ENCODE data around the gene SLC39A8. TPM values are rescaled to one million over a fixed set of nuclear protein-coding genes. Genes with fewer than 3 reads are reported as not detected.

Gene SLC39A8
- total RNA-seq, 1 donor from 2014 or later, result 7.9 TPM

DNA sequence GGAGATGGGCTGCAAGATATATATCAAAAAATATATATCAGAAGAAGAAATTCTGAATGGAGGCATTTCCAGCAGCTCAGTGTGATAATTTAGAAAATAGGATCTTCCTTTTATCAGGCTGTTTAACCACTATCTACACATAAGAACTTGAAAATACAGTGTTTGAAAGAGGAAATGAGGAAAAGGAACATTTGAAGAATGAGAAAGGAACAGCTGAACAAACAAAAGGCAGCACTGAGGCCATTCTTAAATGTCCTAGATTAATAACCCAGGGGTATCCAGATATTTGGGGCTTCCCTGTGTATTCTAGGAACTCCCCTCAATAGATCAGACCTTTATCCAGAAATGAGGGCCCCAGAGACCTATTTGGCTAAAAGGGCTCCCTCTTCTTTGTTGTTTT is 4.1 kb downstream of the SLC39A8 start:
- Mint-ChIP-seq H3K9me3 (no peaks in the 10 kb centered on the region), H3K27ac (no peak overlapping the region), H3K27me3 (ENCODE audit: low read depth) (no peaks in the 10 kb centered on the region), H3K36me3 (no peaks in the 10 kb centered on the region), H3K4me1 (peaks cover 39% of the 10 kb centered on the region), H3K4me3 (no peak overlapping the region)
- DNase-seq (ENCODE audit: low spot score in 2 of 2, unreplicated experiment in 2 of 2), result no peak
- TF ChIP-seq, protein P1, sequence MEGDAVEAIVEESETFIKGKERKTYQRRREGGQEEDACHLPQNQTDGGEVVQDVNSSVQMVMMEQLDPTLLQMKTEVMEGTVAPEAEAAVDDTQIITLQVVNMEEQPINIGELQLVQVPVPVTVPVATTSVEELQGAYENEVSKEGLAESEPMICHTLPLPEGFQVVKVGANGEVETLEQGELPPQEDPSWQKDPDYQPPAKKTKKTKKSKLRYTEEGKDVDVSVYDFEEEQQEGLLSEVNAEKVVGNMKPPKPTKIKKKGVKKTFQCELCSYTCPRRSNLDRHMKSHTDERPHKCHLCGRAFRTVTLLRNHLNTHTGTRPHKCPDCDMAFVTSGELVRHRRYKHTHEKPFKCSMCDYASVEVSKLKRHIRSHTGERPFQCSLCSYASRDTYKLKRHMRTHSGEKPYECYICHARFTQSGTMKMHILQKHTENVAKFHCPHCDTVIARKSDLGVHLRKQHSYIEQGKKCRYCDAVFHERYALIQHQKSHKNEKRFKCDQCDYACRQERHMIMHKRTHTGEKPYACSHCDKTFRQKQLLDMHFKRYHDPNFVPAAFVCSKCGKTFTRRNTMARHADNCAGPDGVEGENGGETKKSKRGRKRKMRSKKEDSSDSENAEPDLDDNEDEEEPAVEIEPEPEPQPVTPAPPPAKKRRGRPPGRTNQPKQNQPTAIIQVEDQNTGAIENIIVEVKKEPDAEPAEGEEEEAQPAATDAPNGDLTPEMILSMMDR (IDR thresholded peaks at IDR 0.05; ENCODE audit: unreplicated experiment), result no peak

DNA sequence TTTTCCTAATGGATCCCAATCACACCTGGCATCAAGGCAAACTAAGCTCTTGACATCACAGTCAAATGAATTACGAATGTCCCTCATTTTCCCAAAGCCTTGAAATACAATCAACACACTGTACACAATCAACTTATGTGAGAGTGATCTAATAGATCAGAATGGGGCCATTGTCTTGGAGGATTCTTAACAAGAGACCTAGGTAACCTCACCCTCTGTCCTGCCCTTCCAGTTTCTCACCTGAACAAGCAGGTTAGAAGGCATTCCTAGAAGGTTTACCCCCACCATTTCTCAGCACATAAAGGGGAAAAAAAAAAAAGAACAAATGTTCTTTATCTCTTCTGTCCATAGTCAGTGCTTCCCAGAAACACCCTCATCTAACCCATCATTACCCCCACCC is 6.3 kb downstream of the SLC39A8 start:
- Mint-ChIP-seq H3K9me3 (no peaks in the 10 kb centered on the region), H3K4me1 (peaks cover 28% of the 10 kb centered on the region), H3K27me3 (ENCODE audit: low read depth) (no peaks in the 10 kb centered on the region), H3K27ac (no peak overlapping the region), H3K4me3 (no peak overlapping the region), H3K36me3 (no peaks in the 10 kb centered on the region)
- no peak for DNase-seq (ENCODE audit: low spot score in 2 of 2, unreplicated experiment in 2 of 2)
- TF ChIP-seq, protein P1 (IDR thresholded peaks at IDR 0.05; ENCODE audit: unreplicated experiment), result no peak

DNA sequence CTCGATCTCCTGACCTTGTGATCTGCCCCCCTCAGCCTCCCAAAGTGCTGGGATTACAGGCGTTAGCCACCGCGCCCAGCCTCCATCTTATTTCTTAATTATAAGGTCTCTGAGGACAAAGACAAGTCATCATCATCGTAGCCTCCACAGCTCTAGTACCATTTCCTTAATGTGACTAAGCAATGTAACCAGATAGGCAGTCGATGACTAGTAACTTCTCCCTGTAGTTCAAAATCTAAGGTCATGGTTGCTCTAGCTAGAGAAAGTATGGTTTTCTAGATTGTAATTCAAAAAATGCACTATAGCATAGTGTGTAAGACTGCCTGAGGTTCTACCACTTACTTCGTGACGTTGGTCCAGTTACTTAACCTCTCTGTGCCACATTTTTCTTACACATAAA is 6.9 kb downstream of the SLC39A8 start:
- TF ChIP-seq, protein P1 (IDR thresholded peaks at IDR 0.05; ENCODE audit: unreplicated experiment), result no peak
- no peaks in the 10 kb centered on the region for H3K36me3 Mint-ChIP-seq
- no peak overlapping the region for H3K27ac Mint-ChIP-seq
- no peak overlapping the region for H3K4me3 Mint-ChIP-seq
- H3K27me3 Mint-ChIP-seq (ENCODE audit: low read depth), result no peaks in the 10 kb centered on the region
- H3K4me1 Mint-ChIP-seq, result peaks cover 23% of the 10 kb centered on the region
- no peaks in the 10 kb centered on the region for H3K9me3 Mint-ChIP-seq
- DNase-seq (ENCODE audit: low spot score in 2 of 2, unreplicated experiment in 2 of 2), result no peak

DNA sequence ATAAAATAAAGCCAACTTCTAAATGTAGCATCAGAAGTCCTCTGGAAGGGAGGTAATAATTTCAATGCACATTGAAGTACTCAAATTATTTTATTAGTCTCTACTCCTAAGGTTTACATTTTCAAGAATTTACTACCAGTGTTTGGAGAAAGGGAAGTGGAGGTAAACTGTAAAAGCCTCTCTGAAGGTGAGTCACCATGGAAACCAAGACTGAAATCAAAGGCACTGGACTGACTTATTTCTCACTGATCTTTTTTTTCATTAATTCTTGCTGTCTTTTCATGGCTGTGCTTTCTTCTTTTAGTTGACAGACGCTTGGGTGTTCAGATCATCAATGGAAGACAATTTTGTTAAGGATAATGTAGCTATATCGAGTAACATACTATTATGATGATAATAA is 9.7 kb downstream of the SLC39A8 start:
- Mint-ChIP-seq H3K9me3 (peaks cover 11% of the 10 kb centered on the region), H3K36me3 (peaks cover 4% of the 10 kb centered on the region), H3K27ac (no peak overlapping the region), H3K4me3 (no peak overlapping the region), H3K4me1 (peaks cover 9% of the 10 kb centered on the region), H3K27me3 (ENCODE audit: low read depth) (no peaks in the 10 kb centered on the region)
- no peak for DNase-seq (ENCODE audit: low spot score in 2 of 2, unreplicated experiment in 2 of 2)
- TF ChIP-seq, protein P1 (IDR thresholded peaks at IDR 0.05; ENCODE audit: unreplicated experiment), result no peak

DNA sequence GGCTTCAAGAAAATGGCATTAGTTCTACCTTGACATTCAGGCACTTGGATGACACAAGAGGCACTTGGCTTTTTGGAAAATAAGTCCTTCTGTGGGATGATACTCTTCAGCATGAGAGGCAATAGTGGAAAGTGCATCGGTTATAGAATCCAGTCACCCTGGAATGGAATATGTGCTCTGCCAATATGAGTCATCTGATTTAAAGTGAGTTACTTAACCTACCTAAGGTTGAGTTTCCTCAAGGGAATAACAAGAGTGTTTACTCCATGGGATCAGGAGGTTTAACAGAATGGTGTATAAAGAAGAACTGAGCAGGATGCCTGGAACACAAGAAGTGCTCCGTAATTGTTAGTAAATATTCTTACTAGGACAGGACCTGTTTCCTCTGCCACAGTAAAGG is 10.7 kb downstream of the SLC39A8 start:
- H3K4me3 Mint-ChIP-seq, result no peak overlapping the region
- H3K4me1 Mint-ChIP-seq, result peaks cover 4% of the 10 kb centered on the region
- peaks cover 4% of the 10 kb centered on the region for H3K36me3 Mint-ChIP-seq
- peaks cover 11% of the 10 kb centered on the region for H3K9me3 Mint-ChIP-seq
- TF ChIP-seq, protein P1 (IDR thresholded peaks at IDR 0.05; ENCODE audit: unreplicated experiment), result no peak
- no peak for DNase-seq (ENCODE audit: low spot score in 2 of 2, unreplicated experiment in 2 of 2)
- no peak overlapping the region for H3K27ac Mint-ChIP-seq
- no peaks in the 10 kb centered on the region for H3K27me3 Mint-ChIP-seq (ENCODE audit: low read depth)

DNA sequence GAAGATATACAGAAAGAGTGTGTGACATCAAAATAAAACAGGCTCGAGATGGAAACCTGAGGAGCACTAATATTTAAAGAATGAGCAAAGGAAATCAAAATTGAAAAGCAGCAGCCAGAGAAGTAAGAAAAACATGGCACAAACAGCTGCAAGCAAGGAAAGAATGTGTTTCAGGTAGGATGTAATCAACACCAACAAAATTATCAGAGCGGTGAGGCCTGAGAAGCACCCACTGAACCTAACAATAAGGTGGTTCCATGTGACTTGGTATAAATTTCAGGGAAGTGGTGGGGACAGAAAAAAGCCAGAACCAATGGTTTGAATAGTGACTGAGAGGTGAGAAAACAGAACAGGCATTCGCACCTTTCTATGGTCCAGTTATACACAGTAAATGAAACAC is 11.5 kb downstream of the SLC39A8 start:
- H3K27me3 Mint-ChIP-seq (ENCODE audit: low read depth), result no peaks in the 10 kb centered on the region
- DNase-seq (ENCODE audit: low spot score in 2 of 2, unreplicated experiment in 2 of 2), result no peak
- H3K9me3 Mint-ChIP-seq, result peaks cover 11% of the 10 kb centered on the region
- H3K36me3 Mint-ChIP-seq, result peaks cover 4% of the 10 kb centered on the region
- no peak overlapping the region for H3K4me3 Mint-ChIP-seq
- TF ChIP-seq, protein P1 (IDR thresholded peaks at IDR 0.05; ENCODE audit: unreplicated experiment), result no peak
- H3K4me1 Mint-ChIP-seq, result no peaks in the 10 kb centered on the region
- H3K27ac Mint-ChIP-seq, result no peak overlapping the region
